ENCODE results near the gene MAN1A2.

The MAN1A2 gene

DNA sequence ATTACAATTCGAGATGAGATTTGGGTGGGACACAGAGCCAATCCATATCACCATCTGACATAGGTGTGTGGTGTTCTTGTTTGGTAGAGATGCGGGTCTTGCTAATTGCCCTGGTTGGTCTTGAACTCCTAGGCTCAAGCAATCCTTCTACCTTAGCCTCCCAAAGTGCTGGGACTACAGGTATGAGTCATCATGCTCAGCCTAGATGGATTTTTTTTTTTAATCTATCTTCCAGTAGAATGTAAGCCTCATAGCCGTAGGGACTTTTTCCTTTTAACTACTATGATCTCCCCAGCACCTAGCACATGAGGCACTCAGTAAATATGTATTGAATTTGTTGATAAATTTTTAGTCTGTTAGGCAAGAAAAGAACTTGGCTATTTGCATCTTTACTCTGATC, 144.0 kb downstream of the MAN1A2 start:
- in situ Hi-C loops (cut with MboI; ENCODE audit: low sequenced_read_pairs, unreplicated experiment) = loop anchor here (25.0 kb wide), 1 partner anchor 376 kb away; no protein-coding TSS in a partner anchor
- TF ChIP-seq, protein P1, sequence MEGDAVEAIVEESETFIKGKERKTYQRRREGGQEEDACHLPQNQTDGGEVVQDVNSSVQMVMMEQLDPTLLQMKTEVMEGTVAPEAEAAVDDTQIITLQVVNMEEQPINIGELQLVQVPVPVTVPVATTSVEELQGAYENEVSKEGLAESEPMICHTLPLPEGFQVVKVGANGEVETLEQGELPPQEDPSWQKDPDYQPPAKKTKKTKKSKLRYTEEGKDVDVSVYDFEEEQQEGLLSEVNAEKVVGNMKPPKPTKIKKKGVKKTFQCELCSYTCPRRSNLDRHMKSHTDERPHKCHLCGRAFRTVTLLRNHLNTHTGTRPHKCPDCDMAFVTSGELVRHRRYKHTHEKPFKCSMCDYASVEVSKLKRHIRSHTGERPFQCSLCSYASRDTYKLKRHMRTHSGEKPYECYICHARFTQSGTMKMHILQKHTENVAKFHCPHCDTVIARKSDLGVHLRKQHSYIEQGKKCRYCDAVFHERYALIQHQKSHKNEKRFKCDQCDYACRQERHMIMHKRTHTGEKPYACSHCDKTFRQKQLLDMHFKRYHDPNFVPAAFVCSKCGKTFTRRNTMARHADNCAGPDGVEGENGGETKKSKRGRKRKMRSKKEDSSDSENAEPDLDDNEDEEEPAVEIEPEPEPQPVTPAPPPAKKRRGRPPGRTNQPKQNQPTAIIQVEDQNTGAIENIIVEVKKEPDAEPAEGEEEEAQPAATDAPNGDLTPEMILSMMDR (IDR thresholded peaks at IDR 0.05; ENCODE audit: borderline replicate concordance, control extremely low read depth, extremely low read depth, insufficient read depth, missing control alignments) = no peak
- DNase-seq (ENCODE audit: low spot score) = no peak

DNA sequence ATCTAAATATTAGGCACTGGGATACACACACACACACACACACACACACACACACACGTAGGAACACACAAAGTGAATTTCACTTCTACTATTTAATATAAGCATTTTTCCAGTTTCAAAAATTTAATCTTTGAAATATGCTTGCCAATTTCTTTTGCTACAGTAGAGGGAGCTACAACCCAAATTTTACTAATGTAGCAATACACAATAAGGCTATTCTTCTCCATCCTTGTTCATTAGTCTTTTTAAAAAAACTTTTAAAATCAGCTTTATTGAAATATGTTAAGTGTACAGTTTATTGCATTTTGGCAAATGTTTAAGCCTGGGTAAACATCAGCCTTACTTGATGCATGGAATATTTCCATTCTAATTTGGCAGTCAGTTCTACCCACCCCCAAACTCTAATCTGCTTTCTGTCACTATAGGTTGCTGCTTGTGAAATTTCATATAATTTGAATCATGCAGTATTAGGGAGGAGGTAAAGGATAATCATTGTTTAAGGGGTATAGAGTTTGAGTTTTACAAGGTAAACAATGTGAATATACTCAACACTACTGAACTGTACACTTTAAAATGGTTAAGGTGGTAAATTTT, 145.6 kb downstream of the MAN1A2 start:
- no peak for DNase-seq (ENCODE audit: low spot score)
- TF ChIP-seq, protein P1 (IDR thresholded peaks at IDR 0.05; ENCODE audit: borderline replicate concordance, control extremely low read depth, extremely low read depth, insufficient read depth, missing control alignments) = peak; percentile 32
- in situ Hi-C loops (cut with MboI; ENCODE audit: low sequenced_read_pairs, unreplicated experiment) = loop anchor here (25.0 kb wide), 1 partner anchor 374 kb away; no protein-coding TSS in a partner anchor

DNA sequence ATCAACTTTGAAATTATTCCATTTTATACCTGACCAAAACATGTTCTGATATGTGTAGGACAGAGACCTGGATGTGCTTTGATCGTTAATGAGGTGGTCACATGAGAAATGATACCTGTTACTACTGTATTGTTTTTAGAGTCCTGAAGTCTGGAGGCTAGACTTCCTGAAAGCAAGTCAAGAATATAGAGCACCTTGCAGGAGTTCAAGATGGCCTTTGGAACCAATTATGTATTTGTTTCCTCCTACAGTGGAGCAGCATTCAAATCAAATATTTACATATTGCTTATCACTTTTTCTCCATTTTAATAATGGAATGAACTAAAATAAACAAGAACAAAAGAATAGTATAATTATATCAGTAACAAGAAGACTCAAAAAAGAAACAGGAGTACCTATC, 155.9 kb downstream of the MAN1A2 start:
- in situ Hi-C loops (cut with MboI; ENCODE audit: low sequenced_read_pairs, unreplicated experiment) = loop anchor here (25.0 kb wide), 1 partner anchor 364 kb away; no protein-coding TSS in a partner anchor
- DNase-seq (ENCODE audit: low spot score) = no peak
- TF ChIP-seq, protein P1 (IDR thresholded peaks at IDR 0.05; ENCODE audit: borderline replicate concordance, control extremely low read depth, extremely low read depth, insufficient read depth, missing control alignments) = no peak

- in situ Hi-C loops (cut with MboI; ENCODE audit: low sequenced_read_pairs, unreplicated experiment) = no loop called here
- TF ChIP-seq, protein P1 (IDR thresholded peaks at IDR 0.05; ENCODE audit: borderline replicate concordance, control extremely low read depth, extremely low read depth, insufficient read depth, missing control alignments) = no peak
- no peak for DNase-seq (ENCODE audit: low spot score)
Observed at GRCh38 chr1:117527074-117527473, 159.8 kb downstream of the MAN1A2 start.

DNA sequence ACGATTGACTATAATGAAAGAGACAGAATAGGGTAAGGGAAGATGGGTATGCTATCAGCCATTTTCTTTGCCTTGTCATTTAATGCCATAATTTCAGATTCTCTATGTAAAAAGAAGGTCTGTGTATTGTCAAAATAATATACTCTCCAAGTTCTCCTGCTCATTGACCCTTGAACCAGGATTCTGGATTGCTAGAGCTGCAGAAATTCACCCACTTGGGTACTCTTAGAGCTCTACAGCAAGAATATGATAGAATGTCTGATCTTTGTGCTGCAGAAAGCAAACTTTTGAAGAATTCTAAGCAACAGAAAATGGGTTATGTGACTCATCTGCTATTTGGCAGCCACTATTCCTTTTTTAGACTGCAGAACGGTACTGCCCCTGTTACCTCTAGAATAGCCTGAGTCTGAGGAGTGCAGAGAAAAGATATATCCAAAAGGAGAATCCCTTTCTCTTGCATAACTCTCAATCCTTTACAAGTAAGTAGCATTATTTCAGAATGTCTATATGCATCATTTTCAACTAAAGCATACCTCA, 160.4 kb downstream of the MAN1A2 start:
- in situ Hi-C loops (cut with MboI; ENCODE audit: low sequenced_read_pairs, unreplicated experiment) = no loop called here
- TF ChIP-seq, protein P1 (IDR thresholded peaks at IDR 0.05; ENCODE audit: borderline replicate concordance, control extremely low read depth, extremely low read depth, insufficient read depth, missing control alignments) = no peak
- DNase-seq (ENCODE audit: low spot score) = no peak

DNA sequence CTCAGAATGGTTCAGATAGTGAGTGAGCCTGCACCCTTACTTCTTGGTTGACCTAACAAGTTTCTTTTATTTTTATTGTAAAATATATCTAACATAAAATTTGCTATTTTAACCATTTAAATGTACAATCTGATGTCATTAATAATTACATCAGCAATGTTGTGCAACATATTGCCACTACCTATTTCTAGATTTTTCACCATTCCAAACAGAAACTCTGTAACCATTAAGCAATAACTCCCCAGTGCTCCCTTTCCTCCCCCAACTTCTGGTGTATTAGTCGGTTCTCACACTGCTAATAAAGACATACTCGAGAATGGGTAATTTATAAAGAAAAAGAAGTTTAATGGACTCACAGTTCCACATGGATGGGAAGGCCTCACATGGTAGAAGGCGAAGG, 162.4 kb downstream of the MAN1A2 start:
- in situ Hi-C loops (cut with MboI; ENCODE audit: low sequenced_read_pairs, unreplicated experiment) = loop anchor here (10.0 kb wide), 2 partner anchors 145 to 215 kb away; no protein-coding TSS in a partner anchor
- TF ChIP-seq, protein P1 (IDR thresholded peaks at IDR 0.05; ENCODE audit: borderline replicate concordance, control extremely low read depth, extremely low read depth, insufficient read depth, missing control alignments) = no peak
- no peak for DNase-seq (ENCODE audit: low spot score)
